Activated naive CD4-positive, alpha-beta T cell treated with anti-CD3 and anti-CD28 coated beads, Interleukin-2, amount 50 U/mL, for 16 hours (primary cell): ENCODE measurements around the gene PTPRA.

ENCODE experiments used
- DNase-seq: peaks from one replicate; pipeline ENCODE4 v3.0.0-alpha.2; 2020

PTPRA gene

DNA sequence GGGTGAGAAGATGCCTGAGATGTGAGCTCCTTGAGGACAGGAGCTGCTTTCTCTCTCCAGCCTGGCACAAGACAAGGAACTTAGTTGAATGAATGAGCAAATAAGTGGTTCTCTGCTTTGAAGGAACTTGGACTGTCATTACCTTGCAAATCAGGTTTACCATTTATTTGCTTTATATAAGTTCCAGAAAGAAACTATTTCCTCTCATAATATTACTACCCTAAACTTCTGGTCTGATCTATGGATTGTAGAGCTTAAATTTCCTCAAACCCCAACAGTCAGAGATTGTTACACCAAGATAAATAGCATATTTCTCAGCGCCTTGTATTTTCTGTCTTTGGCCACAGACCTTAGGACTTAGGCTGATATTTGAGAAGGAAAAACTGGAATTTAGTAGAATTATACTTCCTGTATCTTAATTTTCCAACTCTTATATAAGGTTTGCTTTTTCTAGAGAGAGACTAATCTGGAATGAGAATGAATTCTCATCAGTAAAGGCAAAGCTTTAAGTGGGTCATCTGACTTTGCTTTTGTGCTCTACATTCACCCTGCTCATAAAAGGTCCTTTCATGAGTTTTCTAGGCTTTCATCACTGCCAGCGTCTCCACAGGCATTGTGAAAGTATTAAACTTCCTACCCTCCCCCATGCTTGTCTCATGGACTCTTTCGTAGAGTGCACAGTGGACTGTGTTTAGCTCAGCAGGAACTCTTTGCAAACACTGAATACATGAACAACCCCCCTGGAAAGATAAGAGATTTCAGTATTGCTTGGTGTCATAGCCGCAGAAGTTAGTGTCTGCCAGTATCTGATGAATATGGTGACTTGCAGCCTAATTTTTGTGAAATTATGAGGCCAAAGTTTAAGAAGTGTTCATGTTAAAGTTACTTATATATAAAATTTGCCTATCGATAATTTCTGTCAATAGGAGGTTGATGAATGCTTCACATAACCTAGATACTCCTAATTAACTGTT, 74.0 kb downstream of the PTPRA start:
- no peak for DNase-seq

DNA sequence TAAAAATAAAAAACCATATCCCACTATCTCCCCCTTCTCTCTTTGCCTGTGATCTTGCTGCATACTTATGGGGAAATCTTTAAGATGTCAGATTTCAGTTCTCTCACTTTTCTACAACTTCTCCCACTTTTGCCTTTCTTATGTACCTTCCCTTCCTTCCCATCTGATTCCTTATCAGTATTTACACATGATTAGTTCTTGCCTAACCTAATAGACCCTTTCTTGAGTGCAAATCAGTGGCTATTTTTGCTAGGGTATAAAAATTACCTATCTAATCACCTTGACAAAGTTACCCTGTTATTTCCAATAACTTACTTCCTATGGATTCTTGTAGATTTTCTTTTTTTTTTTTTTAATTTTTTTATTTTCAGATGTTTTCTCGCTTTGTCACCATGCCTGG, 75.7 kb downstream of the PTPRA start:
- no peak for DNase-seq

DNA sequence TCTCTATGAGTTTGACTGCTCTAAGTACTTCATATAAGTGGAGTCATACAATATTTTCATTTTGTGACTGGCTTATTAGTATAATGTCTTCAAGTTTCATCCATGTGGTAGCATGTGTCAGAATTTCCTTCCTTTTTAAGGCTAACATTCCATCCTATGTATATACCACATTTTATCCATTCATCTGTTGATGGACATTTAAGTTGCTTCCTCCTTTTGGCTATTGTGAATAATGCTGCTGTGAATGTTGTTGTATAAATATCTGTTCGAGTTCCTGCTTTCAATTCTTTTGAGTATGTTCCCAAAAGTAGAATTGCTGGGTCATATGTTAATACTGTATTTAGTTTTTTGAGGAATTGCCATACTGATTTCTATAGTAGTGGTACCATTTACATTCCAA, 79.5 kb downstream of the PTPRA start:
- DNase-seq: no peak

DNA sequence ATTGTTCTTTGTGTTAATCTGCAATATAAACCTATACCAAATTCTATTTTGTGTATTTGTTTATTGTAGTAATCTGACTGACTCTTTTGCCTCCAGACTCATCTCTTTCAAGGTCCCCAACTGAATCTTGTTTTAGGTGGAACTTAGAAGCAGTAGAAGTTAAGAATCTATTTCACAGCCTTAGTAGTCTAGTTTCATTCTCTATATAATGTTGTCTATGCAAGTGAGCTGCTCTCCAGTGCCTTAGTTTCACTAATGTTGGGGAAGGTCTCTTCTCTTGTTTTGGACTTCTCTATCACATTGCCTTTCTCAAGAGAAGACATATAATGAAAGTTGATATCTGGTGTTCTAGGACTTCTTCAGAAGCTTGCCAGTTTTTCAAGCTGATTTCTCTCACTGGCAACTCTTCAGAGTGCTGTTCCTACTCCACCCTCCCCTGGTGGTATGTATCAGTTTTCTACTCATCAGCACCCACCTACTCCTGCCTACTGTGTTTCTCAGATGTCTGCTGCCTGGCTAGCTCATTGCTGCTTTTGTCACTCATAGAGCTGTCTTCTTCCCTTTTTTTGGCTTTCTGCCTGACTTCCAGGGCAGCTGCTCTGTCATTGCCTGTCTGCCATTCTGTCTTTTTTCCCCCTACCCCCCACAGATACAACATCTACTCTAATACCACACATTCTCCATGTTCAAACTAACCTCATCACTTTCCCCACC, 82.1 kb downstream of the PTPRA start:
- no peak for DNase-seq

DNA sequence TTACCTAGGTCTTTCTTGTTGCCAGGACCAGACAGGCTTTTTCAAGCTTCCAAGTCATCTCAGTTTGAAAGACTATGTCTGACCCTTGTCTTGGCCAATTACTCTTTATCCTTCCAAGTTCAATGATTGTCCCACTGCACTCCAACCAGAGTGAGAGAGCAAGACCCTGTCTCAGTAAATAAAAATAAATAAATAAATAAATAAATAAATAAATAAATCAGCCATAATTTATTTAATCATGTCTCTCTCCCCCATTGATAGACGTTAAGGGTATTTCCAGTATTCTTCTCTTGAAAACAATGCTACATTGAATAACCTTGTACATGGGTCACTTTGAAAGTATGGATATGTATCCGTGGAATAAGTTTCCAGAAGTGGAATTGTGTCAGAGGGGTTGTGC, 83.2 kb downstream of the PTPRA start:
- DNase-seq: no peak

DNA sequence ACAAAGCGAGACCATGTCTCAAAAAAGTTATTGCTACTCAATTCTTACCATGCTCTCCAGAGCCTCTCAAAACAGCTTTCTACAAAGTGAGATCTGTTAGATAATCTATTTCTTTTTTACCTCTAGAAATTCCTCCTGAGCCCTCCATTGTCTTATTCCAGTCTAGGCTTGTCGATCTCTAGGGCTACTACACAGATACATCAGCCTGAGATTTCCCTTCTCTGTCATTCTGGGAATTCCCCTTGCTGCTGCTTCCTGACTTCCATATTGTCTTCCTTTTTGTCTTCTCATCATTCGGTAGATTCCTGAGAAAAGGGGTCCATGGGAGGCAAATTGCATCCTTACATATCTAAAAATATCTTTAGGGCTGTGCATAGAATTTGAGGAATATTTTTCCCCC, 94.6 kb downstream of the PTPRA start:
- no peak for DNase-seq

DNA sequence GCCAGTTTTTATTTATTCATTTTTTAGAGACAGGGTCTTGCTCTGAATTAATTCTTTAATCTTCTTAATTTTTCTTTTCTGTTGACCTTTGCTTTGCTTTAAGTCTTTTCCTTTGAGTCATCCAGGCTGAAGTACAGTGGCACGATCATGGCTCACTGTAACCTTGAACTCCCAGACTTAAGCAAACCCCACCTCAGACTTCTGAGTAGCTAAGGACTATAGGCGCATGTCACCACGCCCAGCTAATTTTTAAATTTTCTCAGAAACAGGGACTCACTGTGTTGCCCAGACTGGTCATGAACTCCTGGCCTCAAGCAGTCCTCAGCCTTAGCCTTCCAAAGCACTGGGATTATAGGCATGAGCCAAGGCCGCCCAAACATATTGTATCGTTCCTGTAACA, 98.8 kb downstream of the PTPRA start:
- no peak for DNase-seq

DNA sequence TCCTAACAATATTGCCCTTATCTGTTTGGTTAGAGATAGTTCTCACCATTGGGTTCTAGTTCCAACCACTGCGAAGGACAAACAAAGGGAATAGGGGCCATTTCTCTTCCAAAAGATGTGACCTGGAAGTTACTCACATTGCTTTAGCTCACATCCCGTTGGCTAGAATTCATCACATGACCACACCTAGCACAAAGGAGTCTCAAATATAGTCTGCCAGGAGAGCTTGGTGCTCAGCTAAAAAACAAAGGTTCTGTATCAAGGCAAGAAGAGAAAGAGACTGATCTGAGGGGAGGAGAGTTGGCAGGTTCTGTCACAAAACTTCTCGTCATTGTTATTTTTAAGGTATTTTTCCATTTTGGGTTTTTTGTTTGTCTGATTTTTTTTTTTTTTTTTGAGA, 100.3 kb downstream of the PTPRA start:
- DNase-seq: no peak

DNA sequence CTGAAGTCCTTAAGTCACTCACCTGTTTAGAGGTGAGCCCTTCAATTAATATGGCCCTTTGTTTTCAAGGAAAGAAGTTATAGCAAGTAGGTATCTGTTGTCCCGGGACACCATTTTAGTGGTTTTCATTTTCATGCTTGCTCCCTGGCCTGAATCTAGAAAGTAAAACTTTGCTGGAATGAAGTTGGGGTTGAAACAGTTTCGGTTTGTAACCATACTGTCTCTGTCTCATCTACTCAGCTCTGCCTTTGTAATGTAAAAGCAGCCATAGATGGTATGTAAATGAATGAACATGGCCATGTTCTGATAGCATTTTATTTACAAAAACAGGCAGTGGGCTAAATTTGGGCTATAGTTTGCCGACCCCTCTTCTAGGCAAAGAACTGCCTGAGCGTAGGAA, 105.2 kb downstream of the PTPRA start:
- DNase-seq: no peak

DNA sequence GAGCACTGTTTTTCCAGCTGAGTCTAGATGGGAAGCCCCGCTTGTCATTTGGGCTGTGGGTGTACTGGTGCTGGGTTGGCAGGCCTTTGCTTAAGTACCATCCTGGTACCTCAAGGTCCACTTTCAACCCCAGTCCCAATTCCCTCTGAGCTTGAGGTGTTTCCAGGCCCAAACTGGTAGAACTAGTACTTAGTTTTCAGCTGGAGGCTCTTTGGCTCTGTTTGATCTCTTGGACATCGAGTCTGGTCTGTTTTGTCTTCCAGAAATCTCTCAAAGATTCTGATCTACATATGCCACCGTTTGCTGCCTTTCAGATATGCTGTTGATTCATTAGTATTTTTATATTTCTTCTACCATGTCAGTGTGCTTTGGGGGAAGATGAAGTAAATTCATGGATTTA, 108.4 kb downstream of the PTPRA start:
- DNase-seq: no peak

DNA sequence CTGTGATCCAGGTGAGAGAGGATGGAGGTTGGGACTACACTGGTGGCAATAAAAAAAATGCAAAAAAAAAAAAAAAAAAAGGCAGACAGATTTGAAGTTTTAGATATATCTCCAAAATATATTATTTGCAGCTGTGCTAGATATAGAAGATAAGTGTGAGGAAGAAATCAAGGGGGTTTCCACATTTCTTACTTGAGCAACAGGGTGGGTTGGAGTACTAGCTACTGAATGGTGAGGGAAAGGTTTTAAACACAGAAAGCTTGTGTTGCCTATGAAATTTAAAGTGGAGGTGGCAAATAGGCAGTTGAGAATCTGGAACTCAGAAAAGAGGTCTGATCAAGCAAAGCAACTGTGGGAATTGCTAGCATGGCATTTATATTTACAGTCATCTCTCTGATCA, 110.2 kb downstream of the PTPRA start:
- DNase-seq: no peak

DNA sequence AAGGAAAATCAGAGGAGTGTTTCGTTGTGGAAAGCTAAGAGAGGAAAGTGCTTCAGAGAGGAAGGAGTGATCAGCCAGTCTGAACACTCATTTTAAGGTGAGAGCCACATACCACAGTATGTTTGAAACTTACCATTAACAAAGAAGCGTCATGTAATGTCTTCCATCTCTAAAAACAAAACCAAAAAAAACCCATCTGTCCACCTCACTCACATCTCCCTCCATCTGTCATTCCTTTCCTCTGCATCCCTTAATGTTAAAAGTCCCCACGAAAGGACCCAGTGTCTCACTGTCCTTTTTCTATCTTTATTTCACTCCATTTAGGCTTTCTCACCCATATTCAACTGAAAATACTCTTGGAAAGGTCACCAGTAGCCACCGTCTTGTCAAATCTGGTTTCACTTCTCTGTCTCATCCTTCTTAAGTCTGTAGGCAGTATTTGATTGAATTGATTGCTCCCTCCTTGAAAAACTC, 110.8 kb downstream of the PTPRA start:
- DNase-seq: no peak

DNA sequence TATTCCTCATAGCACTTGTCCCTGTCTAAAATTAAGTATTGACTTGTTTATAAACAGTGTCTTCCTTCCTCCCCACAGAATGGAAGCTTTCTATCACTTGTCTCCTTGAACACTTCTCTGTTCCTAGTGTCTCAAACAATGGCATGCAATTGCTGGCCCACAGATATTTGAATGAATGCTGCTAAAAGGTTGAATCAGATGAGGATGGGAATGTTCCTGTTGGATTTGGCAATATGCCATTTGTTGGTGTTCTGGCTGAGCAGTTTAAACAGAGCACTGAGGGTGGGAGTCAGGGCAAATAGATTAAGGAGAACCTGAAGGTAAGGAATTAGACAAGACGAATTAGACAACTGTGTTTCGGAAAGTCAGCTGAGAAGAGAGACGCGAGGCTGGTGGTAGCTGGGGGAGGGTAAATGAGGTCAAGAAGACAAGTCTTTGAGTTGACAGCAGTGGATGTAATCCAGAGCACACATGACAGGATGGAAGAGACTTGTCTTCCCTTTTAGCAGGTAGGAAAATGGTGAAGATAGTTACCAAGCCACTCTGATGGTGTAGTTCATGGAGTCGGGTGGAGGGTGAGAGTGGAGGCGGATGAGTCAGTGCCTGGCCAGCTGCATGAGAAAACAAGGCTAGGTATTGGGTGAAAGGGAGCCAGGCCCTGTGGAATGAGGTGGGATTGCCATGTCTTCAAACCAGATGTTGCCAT, 111.8 kb downstream of the PTPRA start:
- DNase-seq: peak; percentile 16

DNA sequence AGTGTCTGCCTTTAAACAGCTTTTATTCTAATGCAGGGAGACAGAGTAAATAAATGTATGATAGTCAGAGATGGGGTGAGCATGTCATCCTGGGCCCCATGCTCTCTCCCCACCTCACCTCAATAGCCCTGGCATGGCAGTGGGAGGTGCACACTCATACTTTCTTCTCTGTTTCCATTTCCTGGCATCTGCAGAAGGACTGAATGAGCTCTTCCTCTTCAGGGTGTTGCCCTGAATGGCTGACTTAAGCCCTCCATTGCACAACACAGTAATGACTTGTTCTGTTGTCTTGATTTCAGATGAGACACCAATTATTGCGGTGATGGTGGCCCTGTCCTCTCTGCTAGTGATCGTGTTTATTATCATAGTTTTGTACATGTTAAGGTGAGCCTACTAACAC, 113.2 kb downstream of the PTPRA start:
- peak; percentile 51 for DNase-seq

DNA sequence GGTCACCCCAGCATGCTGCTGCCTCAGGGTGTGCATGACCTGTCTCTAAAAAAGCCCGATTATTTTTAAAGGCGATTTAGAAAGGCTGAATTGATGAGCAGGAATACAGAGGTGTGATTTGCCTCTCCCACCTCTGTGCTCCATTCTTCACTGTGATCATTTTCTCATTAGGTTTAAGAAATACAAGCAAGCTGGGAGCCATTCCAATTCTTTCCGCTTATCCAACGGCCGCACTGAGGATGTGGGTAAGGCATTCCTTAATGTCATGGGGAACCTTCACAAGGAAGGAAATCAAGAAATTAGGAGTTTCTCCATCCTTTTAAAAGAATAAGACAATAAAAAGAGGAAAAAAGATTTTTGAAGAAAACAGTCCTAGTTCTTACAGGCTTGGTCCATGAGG, 114.6 kb downstream of the PTPRA start:
- DNase-seq: no peak

DNA sequence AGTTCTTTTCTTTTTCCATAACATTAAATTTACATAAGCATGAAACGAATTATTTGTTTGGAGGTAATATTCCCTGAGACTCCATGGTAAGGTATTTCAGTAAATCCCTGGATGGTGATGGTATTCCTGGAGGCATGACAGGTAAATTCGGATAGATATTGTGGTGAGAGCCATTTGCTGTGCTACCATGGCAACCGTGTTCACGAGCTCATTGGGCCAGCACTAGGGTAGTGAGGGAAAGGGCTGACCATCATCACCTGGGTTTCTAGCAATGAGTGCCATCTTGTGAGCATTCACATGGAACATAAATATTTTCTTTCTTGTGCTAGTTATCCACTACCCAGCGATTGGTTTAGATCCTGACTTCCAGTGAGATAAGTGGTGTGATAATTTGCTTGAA, 118.3 kb downstream of the PTPRA start:
- DNase-seq: no peak

DNA sequence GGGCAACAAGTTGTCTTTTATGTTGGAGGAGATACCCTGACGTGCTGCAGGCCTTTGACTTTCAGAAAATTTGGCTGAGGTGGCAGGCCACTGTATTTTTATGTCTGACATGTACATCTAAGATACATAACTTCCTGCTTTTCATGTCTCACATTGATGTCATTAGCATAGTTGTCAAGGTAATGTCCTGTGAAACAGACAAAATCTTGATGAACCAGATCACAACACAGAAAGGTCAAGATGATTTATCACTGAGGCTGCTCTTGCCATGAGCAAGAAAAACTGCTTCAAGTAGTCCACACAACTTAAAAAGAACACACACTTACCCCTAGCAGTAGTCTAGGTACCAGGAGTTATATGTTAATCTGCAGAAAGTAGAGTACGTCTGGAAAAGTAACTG, 120.0 kb downstream of the PTPRA start:
- DNase-seq: no peak

DNA sequence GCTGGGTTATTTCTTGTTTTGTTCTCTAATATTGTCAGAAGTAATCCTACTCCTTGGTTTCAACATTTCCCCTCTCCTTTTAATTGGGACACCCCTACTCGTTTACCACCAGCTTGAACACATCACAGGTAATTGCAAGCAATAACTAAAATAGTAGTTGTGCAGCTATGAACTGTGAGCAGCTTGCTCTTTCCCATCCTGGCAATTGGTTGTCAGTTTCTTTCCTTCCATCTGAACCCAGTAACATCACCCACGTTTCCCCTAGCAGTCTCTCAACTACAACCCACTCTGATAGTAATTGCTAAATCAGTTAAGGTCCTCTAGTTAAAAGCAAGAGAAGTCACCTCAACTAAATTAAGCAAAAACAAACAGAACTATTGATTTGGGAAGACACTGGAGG, 122.5 kb downstream of the PTPRA start:
- DNase-seq: no peak

DNA sequence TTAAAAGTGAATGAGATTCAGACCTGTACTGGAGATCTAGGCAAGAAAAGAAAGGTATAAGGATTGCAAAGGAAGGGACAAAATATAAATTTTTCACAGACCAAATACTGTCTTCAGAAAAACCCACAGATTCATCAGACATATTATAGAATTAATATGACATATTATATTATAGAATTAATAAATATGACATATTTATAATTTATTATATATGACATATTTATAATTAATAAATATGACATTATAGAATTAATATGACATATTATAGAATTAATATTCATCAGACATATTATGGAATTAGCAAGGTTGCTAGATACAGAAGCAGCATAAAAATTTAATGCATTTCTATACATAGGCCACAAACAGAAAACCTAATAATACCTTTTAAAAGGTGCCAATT, 125.4 kb downstream of the PTPRA start:
- no peak for DNase-seq

DNA sequence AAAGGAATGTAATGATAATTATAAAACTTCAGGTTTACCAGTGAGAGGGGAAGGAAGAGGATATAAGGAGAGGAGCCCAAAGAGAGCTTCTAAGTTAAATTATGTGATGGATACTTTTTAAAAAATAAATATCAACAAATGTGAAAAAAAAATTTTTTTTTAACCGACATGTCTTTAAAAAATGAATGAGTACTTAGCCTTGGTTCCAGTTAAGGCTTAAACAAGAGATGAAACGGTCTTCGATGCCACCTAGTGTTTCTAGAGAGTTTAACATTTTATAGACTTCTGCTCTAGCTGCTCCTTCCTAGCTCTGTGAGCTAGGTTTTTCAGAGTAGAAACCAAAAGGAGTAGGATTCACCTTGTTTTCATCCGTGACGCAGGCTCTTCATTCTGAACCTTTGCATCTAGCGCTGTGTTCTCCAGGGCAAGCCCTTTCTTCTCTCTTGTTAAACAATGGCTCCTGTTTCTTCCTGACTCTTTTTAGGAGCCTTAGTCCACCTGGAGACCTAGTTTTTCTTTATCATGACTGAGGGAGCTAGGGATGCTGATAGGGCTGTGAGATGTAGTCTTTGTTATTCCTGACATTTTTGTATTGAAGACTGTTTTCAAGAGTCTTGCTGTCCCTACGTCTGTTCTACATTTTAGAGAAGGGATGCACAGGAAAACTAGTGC, 127.7 kb downstream of the PTPRA start:
- no peak for DNase-seq

DNA sequence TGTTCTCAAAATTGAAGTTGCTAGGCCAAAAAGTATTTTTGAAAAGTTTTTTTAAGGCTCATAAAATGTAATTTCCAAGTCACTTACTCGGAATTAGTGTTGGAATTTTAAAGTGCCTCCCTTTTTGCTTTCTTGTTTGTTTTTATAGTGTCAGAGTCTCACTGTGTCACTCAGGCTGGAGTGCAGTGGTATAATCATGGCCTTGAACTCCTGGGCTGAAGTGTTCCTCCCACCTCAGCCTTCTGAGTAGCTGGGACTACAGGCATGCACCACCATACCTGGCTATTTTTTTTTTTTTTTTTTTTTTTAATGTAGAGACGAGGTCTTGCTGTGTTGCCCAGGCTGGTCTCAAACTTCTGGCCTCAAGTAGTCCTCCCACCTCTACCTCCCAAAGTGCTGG, 130.1 kb downstream of the PTPRA start:
- DNase-seq: no peak

DNA sequence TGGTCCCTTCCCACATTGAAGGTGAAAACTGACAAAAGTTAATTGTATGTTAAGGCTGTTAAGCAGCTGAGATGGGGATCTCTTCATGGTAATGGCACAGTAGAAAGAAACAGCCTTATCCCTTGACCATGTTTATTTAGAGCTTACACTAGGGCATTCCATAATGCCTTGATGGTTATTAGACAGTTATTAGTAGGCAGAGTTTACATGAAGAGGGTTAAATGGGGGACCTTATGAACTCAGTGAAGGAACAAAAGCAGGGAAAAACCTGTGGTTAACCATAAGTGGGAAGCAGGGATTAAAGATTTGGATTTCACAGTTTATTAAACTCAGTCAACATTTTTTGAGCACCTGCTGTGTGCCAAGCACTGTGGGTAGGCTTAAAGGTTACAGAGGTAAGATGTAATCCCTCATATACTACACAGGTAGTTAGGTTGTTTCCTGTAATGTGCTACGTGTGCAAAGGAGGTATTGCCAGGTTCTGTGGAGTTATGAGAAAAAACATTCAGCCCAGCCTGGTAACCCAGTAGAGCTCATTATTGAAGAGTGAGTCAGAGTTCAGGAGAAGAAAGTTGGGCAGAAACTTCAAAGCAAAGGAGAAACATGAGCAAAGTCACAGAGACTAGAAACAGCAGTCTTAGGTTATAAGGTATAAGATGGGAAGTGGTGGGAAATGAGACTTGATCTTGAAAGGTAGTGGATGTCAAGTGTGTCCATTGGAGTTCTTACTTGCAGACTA, 137.9 kb downstream of the PTPRA start:
- DNase-seq: no peak
